AG04449 (cell line): ENCODE data around the gene ADAMTS17.

Experiments used
- CTCF ChIA-PET: fragments of 350-600 bp; formaldehyde crosslinking; extraction: SDS; loops from one replicate; lab custom pipeline; 2021; ENCODE audit warnings: antibody characterized with exemption; lab: Yijun Ruan, JAX
- POLR2A ChIA-PET: fragments of 400-600, 350-600 bp; formaldehyde crosslinking; extraction: SDS; loops from one replicate; lab custom pipeline; 2020; ENCODE audit warnings: antibody characterized with exemption, inconsistent platforms; lab: Yijun Ruan, JAX
- DNase-seq: peaks from one replicate; pipeline ENCODE4 v3.0.0-alpha.2; 2010; ENCODE audit warnings: low read depth, low spot score
- H3K4me3 ChIP-seq: 2 replicates; pipeline ENCODE4 v1.5.1; 2011; ENCODE audit warnings: low read depth, mild to moderate bottlenecking, control low read depth, low read length
- CTCF ChIP-seq: IDR thresholded peaks from one replicate; pipeline ENCODE4 v1.5.1; 2011; ENCODE audit warnings: mild to moderate bottlenecking, moderate library complexity, low read length, control low read depth, inconsistent platforms; ENCODE audit not compliant: insufficient read depth; ENCODE audit errors: missing control alignments

Gene ADAMTS17

GRCh38 chr15:100373120-100373896 is 31.5 kb upstream of the ADAMTS17 start:
- ChIA-PET POLR2A (no interaction called here), CTCF (no interaction called here)
- DNase-seq, result no peak
- TF ChIP-seq CTCF, result no peak
- H3K4me3 ChIP-seq, result no peak overlapping the region

DNA sequence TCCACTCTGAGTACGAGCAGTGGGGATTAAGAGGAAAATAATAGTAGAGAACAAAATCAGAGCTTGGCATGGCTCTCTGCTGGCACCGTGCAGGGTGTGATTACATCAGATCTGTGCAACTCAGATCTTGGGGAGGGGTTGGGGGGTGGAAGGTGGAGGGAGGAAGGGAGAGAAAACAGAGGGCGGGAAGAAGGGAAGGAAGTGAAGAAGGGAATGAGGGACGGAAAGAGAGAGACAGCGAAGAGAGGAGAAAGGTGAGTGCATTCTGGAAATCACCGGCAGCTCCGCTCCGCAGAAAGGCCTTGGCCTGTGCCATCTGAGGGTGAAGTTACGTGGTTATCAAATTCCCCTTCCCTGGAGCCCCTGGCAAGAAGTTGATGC is 31.0 kb upstream of the ADAMTS17 start:
- TF ChIP-seq CTCF, result no peak
- no peak overlapping the region for H3K4me3 ChIP-seq
- ChIA-PET CTCF (no interaction called here), POLR2A (no interaction called here)
- no peak for DNase-seq

GRCh38 chr15:100355342-100355741 is 13.6 kb upstream of the ADAMTS17 start:
- POLR2A ChIA-PET, result no interaction called here
- no peak for TF ChIP-seq CTCF
- no peak overlapping the region for H3K4me3 ChIP-seq
- DNase-seq, result no peak
- CTCF ChIA-PET, result no interaction called here

GRCh38 chr15:100353449-100353848 is 11.7 kb upstream of the ADAMTS17 start:
- no peak for TF ChIP-seq CTCF
- CTCF ChIA-PET, result no interaction called here
- POLR2A ChIA-PET, result no interaction called here
- no peak for DNase-seq
- no peak overlapping the region for H3K4me3 ChIP-seq

DNA sequence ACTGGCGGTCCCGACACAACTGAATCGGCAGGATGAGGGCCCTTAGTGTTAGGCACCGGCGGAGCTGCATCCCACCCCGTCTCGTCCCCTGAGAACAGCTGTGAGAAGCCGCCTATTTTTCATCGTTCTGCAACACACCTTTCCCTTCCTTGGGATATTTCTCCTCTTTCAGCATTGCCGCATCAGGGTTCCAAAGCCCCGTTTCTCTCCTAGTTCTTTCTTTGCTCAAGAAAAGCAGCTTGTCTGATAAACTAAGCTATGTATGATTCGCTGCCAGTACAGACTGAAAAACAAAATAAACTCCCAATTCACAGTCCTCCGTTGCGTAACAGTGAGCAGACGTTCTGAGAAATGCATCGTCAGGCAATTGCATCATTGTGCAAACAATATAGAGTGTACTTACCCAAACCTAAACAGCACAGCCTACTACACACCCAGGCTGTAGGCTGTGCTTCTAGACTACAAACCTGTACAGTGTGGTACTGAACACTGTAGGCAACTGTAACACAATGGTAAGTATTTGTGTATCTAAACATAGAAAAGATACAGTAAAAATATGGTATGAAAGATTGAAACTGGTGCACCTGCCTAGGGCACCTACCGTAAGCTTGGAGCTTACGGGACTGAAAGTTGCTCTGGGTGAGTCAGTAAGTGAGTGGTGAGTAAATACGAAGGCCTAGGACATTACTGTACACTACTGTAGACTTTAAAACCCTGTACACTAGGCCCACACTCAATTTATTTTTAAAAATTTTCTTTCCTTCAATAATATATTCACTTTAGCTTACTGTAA is 8.9 kb upstream of the ADAMTS17 start:
- H3K4me3 ChIP-seq, result no peak overlapping the region
- ChIA-PET CTCF (interaction anchor here (1.5 to 2.3 kb wide), 2 partner anchors 10 to 222 kb away, joined by 6 to 9 read pairs; no protein-coding TSS in a partner anchor), POLR2A (no interaction called here)
- peak; percentile 12 for DNase-seq
- TF ChIP-seq CTCF, result no peak
